ENCODE results near the gene PNCK.

PNCK gene

DNA sequence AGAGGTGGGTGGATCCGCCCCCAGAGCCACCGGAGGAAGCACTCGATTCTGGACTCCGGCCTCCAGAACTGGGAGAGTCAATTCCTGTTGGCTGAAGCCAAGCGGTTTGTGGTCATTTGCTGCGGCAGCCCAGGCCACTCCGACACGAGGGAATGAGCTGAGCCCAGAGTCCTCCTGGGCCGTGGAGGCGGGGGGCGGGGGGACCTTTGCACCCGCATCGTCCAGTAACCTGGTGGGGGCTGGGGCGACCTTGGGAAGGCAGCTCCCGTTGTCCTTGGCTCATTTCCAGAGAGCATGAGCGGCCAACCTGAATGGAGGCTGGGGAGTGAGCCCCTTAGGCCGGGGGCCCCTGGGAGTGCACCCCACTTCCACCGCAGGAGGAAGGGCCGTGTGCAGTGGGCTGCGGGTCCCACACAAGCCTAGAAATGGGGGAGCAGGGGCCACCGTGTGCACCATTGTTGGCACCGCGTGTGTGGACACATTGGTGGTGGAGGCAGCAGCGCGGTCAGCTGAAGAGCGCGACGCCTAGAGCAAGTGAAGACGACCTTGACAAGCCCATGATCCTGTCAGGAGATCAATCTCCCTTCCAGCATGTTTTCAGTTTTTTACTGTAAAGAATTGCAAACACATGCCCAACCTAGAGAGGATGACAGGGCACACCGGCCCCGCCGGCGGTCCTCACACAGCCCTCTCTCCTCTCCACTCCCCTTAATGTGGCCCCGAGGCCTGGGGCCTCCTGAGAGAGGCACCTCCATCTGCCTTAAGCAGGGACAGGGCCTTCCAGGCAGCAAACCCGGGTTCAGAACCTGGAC, 46.5 kb downstream of the PNCK start:
- DNase-seq: no peak

DNA sequence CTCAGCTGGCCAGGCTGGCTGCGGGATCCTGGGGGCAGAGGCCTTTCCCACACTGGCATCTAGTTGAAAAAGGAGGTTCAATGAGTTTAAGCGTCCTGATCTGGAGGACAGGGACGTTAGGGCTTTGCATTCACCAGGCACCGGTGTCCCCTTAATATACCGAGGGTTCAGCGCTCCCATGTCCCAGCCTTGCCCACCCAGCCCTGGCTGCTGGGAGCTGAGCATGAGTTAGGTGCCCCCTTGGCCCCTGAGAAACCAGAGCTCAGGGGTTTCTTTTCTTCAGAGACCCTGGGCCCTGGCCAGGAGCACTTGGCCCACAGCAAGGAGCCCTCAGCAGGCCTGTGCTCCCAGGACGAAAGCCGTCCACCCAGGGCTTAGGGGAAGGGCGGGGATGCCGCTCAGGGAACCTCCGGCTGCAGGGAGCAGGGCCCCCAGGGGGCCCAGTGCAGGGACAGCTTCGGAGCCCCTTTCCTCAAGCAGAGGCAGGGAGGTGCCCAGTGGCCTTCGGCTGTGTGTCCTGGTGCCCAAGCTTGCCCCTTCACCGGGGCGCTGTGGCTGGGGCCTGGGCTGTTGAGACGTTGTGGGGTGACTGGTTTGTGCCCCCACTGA, 47.5 kb downstream of the PNCK start:
- DNase-seq: no peak

DNA sequence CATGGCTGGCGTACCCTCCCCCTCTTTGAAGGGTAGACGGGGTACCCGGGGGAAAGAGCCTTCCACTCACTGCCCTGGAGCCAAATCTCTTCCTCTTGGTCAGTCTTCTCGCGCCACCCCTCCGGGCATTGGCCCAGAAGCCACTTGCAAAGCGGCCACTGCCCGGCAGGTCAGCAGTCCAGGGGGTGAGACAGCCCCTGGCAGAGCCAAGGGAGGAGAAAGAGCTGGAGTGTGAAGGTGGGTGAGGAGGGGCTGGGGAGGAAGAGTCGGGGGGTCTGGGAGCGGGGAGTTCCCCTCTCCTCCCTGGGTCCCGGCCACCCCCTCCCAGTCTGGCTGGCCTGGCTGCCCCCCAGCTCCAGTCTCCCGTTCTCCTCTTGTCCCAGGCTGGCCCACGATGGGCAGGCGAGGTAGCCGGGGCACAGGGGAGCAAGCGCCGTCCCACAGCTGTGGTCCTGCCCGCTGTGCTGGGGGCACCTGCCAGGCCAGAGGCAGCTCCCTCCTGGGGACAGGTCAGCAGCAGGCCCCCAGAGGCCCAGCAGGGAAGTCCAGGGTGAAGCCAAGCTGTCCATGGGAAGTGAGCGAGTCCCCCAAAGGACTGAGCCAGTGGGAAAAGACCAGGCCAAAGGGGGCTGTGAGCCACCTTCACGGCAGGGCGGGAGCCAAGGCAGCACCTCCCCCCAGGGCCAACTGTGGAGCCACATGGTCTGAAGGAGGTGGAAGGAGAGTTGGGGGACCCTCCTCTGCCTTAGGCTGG, 48.2 kb downstream of the PNCK start:
- no peak for DNase-seq

GRCh38 chrX:153624196-153625091, 49.2 kb downstream of the PNCK start:
- no peak for DNase-seq

- no peak for DNase-seq
Measured at GRCh38 chrX:153623310-153624029, 50.1 kb downstream of the PNCK start.

DNA sequence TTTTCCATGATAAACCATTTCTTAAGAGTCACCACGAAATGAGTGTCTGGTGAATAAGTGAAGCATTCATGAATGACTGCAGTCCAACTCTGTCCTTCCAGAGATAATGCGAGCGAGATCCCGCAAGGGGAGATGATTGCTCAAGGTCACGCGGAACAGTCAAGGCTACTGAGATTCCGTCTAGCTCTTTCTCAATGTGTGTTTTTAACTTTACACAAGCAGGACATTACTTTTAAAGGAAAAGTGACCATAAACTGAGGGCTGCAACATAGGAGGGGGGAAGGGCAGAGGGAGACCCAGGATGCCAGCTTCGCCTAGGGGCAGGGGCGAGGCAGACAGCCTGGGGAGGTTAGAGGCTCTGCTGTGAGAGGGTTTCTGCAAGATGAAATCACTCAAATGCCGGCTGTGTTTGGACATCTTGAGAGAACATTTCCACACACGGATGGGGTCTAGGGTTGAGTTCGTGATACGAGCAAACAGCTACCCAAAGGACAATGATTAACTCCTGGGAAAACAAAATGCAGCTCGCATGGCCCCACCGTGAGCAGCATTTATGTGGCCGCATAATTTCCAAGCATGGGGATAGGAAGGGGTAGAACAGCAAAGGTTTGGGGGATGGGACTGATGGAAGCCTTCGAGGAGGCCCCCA, 50.8 kb downstream of the PNCK start:
- no peak for DNase-seq

GRCh38 chrX:153621949-153622598, 51.5 kb downstream of the PNCK start:
- no peak for DNase-seq

GRCh38 chrX:153620576-153620975, 53.0 kb downstream of the PNCK start:
- no peak for DNase-seq
